Gastrocnemius medialis (tissue), 4 donors: ENCODE data around the gene NCF4. TPM values are rescaled to one million over a fixed set of nuclear protein-coding genes. Genes with fewer than 3 reads are reported as not detected.

Experiments
- ATAC-seq, 2 donors: fragments of 150-250 bp; one replicate each; pipeline ENCODE4 v1.9.1; 2016
- DNase-seq, 2 donors: peaks; one replicate each; pipeline ENCODE4 v3.0.0-alpha.2; 2019
- H3K27ac ChIP-seq, 4 donors: fragments of 200-600 bp; sonication (generic); 1 replicate in 1 of 4; 2 replicates in 3 of 4; pipeline ENCODE4 v1.5.1; 2016 to 2018; ENCODE audit warnings: mild to moderate bottlenecking in 2 of 4, moderate library complexity in 1 of 4
- H3K27me3 ChIP-seq, 3 donors: fragments of 200-600 bp; sonication (generic) in 2 of 3; 1 replicate in 1 of 3; 2 replicates in 2 of 3; pipeline versions ENCODE4 v1.5.1 to v1.6.0; 2016 to 2019; ENCODE audit warnings: mild to moderate bottlenecking in 1 of 3, moderate library complexity in 1 of 3
- H3K36me3 ChIP-seq, 2 donors: fragments of 200-600 bp; sonication (generic) in 1 of 2; one replicate each; pipeline ENCODE4 v1.5.1; 2017 to 2018
- H3K4me1 ChIP-seq, 2 donors: fragments of 200-600 bp; sonication (generic) in 1 of 2; one replicate each; pipeline ENCODE4 v1.5.1; 2016 to 2017; ENCODE audit warnings: mild to moderate bottlenecking in 2 of 2
- H3K4me3 ChIP-seq, 4 donors: fragments of 200-600 bp; sonication (generic) in 3 of 4; 1 replicate in 1 of 4; 2 replicates in 3 of 4; pipeline ENCODE4 v1.5.1; 2016 to 2019; ENCODE audit warnings: mild to moderate bottlenecking in 2 of 4
- H3K9me3 ChIP-seq, 3 donors: fragments of 200-600 bp; sonication (generic) in 2 of 3; 1 replicate in 1 of 3; 2 replicates in 2 of 3; pipeline ENCODE4 v1.5.1; 2016 to 2019
- CTCF ChIP-seq, 5 experiments: fragments of 450-650 bp in 3 of 5; fragments of 200-600 bp in 2 of 5; sonication (generic) in 2 of 5; IDR thresholded peaks in 4 of 5; conservative IDR thresholded peaks in 1 of 5; 1 replicate in 4 of 5; 2 replicates in 1 of 5; pipeline ENCODE4 v1.5.1; 2016 to 2019; ENCODE audit warnings: antibody characterized with exemption in 5 of 5, mild to moderate bottlenecking in 3 of 5, moderate library complexity in 3 of 5
- POLR2A ChIP-seq, 2 donors: fragments of 450-650 bp; IDR thresholded peaks; one replicate each; pipeline ENCODE4 v1.6.1; 2017; ENCODE audit warnings: antibody characterized with exemption in 2 of 2, mild to moderate bottlenecking in 2 of 2, moderate library complexity in 2 of 2
- in situ Hi-C, 4 donors: fragments of 200-750 bp; cut with MboI; loops; one replicate each; pipeline versions ENCODE4 v1.15.0 to v1.8.0; 2017; ENCODE audit warnings: low sequenced_read_pairs in 4 of 4
- intact Hi-C: fragments of 100-400 bp; cut with DNase I; formaldehyde crosslinking; loops from one replicate; pipeline ENCODE4 v1.15.1; 2023; ENCODE audit warnings: low total_unique reads
- total RNA-seq, 4 donors: library from RNA; depleted of rRNA; stranded (reverse); fragments of >200 nt; gene quantifications; one replicate each; pipeline versions ENCODE4 v1.1.0 to v1.2.3, GENCODE V29; 2016

The NCF4 gene
- total RNA-seq, 4 donors from 2014 or later, result 1.8 to 5.5 (median 2.9) TPM

- ATAC-seq, result no peak
- Histone ChIP-seq H3K27ac (no peak overlapping the region), H3K27me3 (peaks cover 0 to 7% (median 4%) of the 10 kb centered on the region in 3 donors), H3K9me3 (no peaks in the 10 kb centered on the region), H3K4me3 (no peak overlapping the region), H3K36me3 (no peaks in the 10 kb centered on the region), H3K4me1 (no peaks in the 10 kb centered on the region)
- DNase-seq, result no peak
- intact Hi-C loops, result no loop called here
- in situ Hi-C loops, result no loop called here
- TF ChIP-seq POLR2A (IDR thresholded peaks at IDR 0.05), result no peak
- TF ChIP-seq CTCF (IDR thresholded peaks at IDR 0.05 in 4 of 5, conservative IDR thresholded peaks at IDR 0.05 in 1 of 5), result no peak
Observed at GRCh38 chr22:36910461-36910860, 49.7 kb downstream of the NCF4 start.

GRCh38 chr22:36911887-36912661 lies 51.3 kb downstream of the NCF4 start:
- H3K27me3 ChIP-seq, result peaks cover 0 to 4% (median 3%) of the 10 kb centered on the region in 3 donors
- intact Hi-C loops (no loop called here), in situ Hi-C loops (no loop called here)
- no peak for TF ChIP-seq CTCF (IDR thresholded peaks at IDR 0.05 in 4 of 5, conservative IDR thresholded peaks at IDR 0.05 in 1 of 5)
- TF ChIP-seq POLR2A (IDR thresholded peaks at IDR 0.05), result no peak
- no peaks in the 10 kb centered on the region for H3K9me3 ChIP-seq
- no peak for ATAC-seq
- no peaks in the 10 kb centered on the region for H3K4me1 ChIP-seq
- no peaks in the 10 kb centered on the region for H3K36me3 ChIP-seq
- no peak for DNase-seq
- H3K27ac ChIP-seq, result no peak overlapping the region
- H3K4me3 ChIP-seq, result no peak overlapping the region

GRCh38 chr22:36912694-36913426 lies 52.1 kb downstream of the NCF4 start:
- Histone ChIP-seq H3K27ac (no peak overlapping the region), H3K4me1 (no peaks in the 10 kb centered on the region)

GRCh38 chr22:36913427-36914389 lies 52.9 kb downstream of the NCF4 start, which contains the start of gene CSF2RB:
Gene CSF2RB (plus strand): TSS chr22:36913628. CDS start chr22:36922208, 8,580 bp downstream.
- Histone ChIP-seq H3K27ac (peak within 1 kb of the TSS in 1 of 4 donors; percentile 21), H3K4me1 (no peaks in the 10 kb centered on the region), H3K27me3 (peaks cover 0 to 4% (median 3%) of the 10 kb centered on the region in 3 donors), H3K4me3 (peak within 1 kb of the TSS in 2 of 4 donors; percentile 14 to 33), H3K9me3 (no peaks in the 10 kb centered on the region), H3K36me3 (no peaks in the 10 kb centered on the region)
- ATAC-seq, result peak in 1 of 2 donors; percentile 30
- no peak for TF ChIP-seq POLR2A (IDR thresholded peaks at IDR 0.05)
- no peak for TF ChIP-seq CTCF (IDR thresholded peaks at IDR 0.05 in 4 of 5, conservative IDR thresholded peaks at IDR 0.05 in 1 of 5)
- DNase-seq, result peak in 1 of 2 donors; percentile 28
- in situ Hi-C loops (no loop called here), intact Hi-C loops (no loop called here)

More at GRCh38 chr22:36912694-36913426, 52.1 kb downstream of the NCF4 start:
- in situ Hi-C loops, result no loop called here
- ATAC-seq (no peak), DNase-seq (no peak)
- Histone ChIP-seq H3K9me3 (no peaks in the 10 kb centered on the region), H3K36me3 (no peaks in the 10 kb centered on the region), H3K4me3 (no peak overlapping the region), H3K27me3 (peaks cover 0 to 4% (median 3%) of the 10 kb centered on the region in 3 donors)
- TF ChIP-seq POLR2A (IDR thresholded peaks at IDR 0.05), result no peak
- intact Hi-C loops, result no loop called here
